Measurements from ENCODE around the gene SLC25A29.
A peak's percentile ranks its signal among the peaks of the same experiment; 100 is the strongest.
"Not testable (repeated sequence)": the region's sequence is repeated elsewhere in the genome, so short reads cannot be mapped to it uniquely, and the experiment has no call there.

The SLC25A29 gene

GRCh38 chr14:100306101-100306997, at the start of gene SLC25A29:
SLC25A29 (minus strand) TSS chr14:100306444; CDS start chr14:100306232, 212 bp downstream.
- DNase-seq, result peak; percentile 87

- DNase-seq, result no peak
Observed at GRCh38 chr14:100350986-100351385, 44.7 kb upstream of the SLC25A29 start.

- DNase-seq, result no peak
Observed at GRCh38 chr14:100350276-100350926, 44.2 kb upstream of the SLC25A29 start.

- DNase-seq, result peak; percentile 99
Observed at GRCh38 chr14:100348784-100349685, 42.8 kb upstream of the SLC25A29 start.

GRCh38 chr14:100348253-100348729, 42.0 kb upstream of the SLC25A29 start:
- no peak for DNase-seq

- no peak for DNase-seq
Observed at GRCh38 chr14:100346306-100347091, 40.3 kb upstream of the SLC25A29 start.

- no peak for DNase-seq
Observed at GRCh38 chr14:100345711-100346110, 39.5 kb upstream of the SLC25A29 start.

GRCh38 chr14:100344657-100345056, 38.4 kb upstream of the SLC25A29 start:
- not testable (repeated sequence) for DNase-seq

- not testable (repeated sequence) for DNase-seq
Observed at GRCh38 chr14:100342826-100343225, 36.6 kb upstream of the SLC25A29 start.

- DNase-seq, result no peak
Observed at GRCh38 chr14:100342195-100342594, 36.0 kb upstream of the SLC25A29 start.

GRCh38 chr14:100341301-100342031, 35.2 kb upstream of the SLC25A29 start:
- DNase-seq, result no peak

GRCh38 chr14:100340423-100340813, 34.2 kb upstream of the SLC25A29 start:
- no peak for DNase-seq

GRCh38 chr14:100339766-100340422, 33.6 kb upstream of the SLC25A29 start:
- no peak for DNase-seq

GRCh38 chr14:100336618-100337530, 30.6 kb upstream of the SLC25A29 start:
- DNase-seq, result no peak

- DNase-seq, result no peak
Observed at GRCh38 chr14:100334904-100335303, 28.7 kb upstream of the SLC25A29 start.

- no peak for DNase-seq
Observed at GRCh38 chr14:100333827-100334226, 27.6 kb upstream of the SLC25A29 start.

GRCh38 chr14:100333311-100333710, 27.1 kb upstream of the SLC25A29 start:
- no peak for DNase-seq

- DNase-seq, result no peak
Observed at GRCh38 chr14:100332797-100333196, 26.6 kb upstream of the SLC25A29 start.

GRCh38 chr14:100332071-100332639, 25.9 kb upstream of the SLC25A29 start:
- no peak for DNase-seq
